A549 (cell line): ENCODE data around the gene HOXB3. TPM values are rescaled to one million over a fixed set of nuclear protein-coding genes. Genes with fewer than 3 reads are reported as not detected.

Source experiments
- ATAC-seq, 2 experiments: fragments of 200-7000 bp in 1 of 2; fragments of >200 bp in 1 of 2; cut with Nextera tagmentation in 1 of 2; cut with Tn5 transposase in 1 of 2; 3 replicates each; pipeline versions ENCODE4 v1.8.0 to v1.9.1; 2018 to 2020; ENCODE audit warnings: mild to moderate bottlenecking in 1 of 2, moderate library complexity in 1 of 2
- CTCF ChIA-PET: fragments of 300-600 bp; sonication (Branson Sonifier 250); formaldehyde crosslinking; extraction: SDS; loops from one replicate; lab custom pipeline; 2021; ENCODE audit warnings: antibody characterized with exemption, inconsistent platforms; lab: Yijun Ruan, JAX
- POLR2A ChIA-PET: fragments of 350-600 bp; formaldehyde crosslinking; extraction: SDS; loops from one replicate; lab custom pipeline; 2021; ENCODE audit warnings: antibody characterized with exemption, inconsistent platforms; lab: Yijun Ruan, JAX
- DNase-seq, 2 experiments: peaks; one replicate each; pipeline versions ENCODE4 v3.0.0 to v3.0.0-alpha.2; 2011 to 2016; ENCODE audit warnings: low read depth in 1 of 2, low spot score in 1 of 2
- FAIRE-seq: peaks from 2 replicates; lab custom pipeline; 2011; peaks lifted over from hg19 to GRCh38; lab: Jason Lieb, UNC
- H3K27ac ChIP-seq, 2 experiments: fragments of >200 bp; sonication (Bioruptor Twin); formaldehyde crosslinking; 3 replicates each; pipeline ENCODE4 v1.5.1; 2016 to 2017
- H3K4me1 ChIP-seq: fragments of >200 bp; sonication (Bioruptor Twin); formaldehyde crosslinking; 3 replicates; pipeline ENCODE4 v1.6.1; 2016
- H3K4me2 ChIP-seq: fragments of >200 bp; sonication (Bioruptor Twin); formaldehyde crosslinking; 3 replicates; pipeline ENCODE4 v1.6.1; 2016
- H3K4me3 ChIP-seq: fragments of >200 bp; sonication (Bioruptor Twin); formaldehyde crosslinking; 3 replicates; pipeline ENCODE4 v1.5.1; 2016
- H3K9me3 ChIP-seq: fragments of >200 bp; sonication (Bioruptor Twin); formaldehyde crosslinking; 3 replicates; pipeline ENCODE4 v1.6.1; 2016
- BHLHE40 ChIP-seq: IDR thresholded peaks from 2 replicates; pipeline ENCODE4 v1.6.1; 2012; ENCODE audit warnings: low read depth, low read length, inconsistent platforms
- CBX2 ChIP-seq: fragments of 200-600 bp; sonication (generic); IDR thresholded peaks from 2 replicates; pipeline ENCODE4 v1.6.1; 2016; ENCODE audit warnings: low read depth, mild to moderate bottlenecking, borderline replicate concordance
- CBX8 ChIP-seq: fragments of 200-600 bp; sonication (generic); IDR thresholded peaks from 2 replicates; pipeline ENCODE4 v1.6.1; 2016
- EHF ChIP-seq: fragments of 250-450 bp; sonication (Bioruptor Pico); IDR thresholded peaks from 2 replicates; pipeline ENCODE4 v1.5.0; 2020; ENCODE audit warnings: mild to moderate bottlenecking
- EHMT2 ChIP-seq: fragments of 200-600 bp; sonication (generic); IDR thresholded peaks from 2 replicates; pipeline ENCODE4 v1.6.1; 2016; ENCODE audit warnings: antibody characterized with exemption, low read depth, mild to moderate bottlenecking, moderate library complexity
- EP300 ChIP-seq, 2 experiments: fragments of >200 bp; sonication (Bioruptor Twin); formaldehyde crosslinking; IDR thresholded peaks; 2 replicates in 1 of 2; 3 replicates in 1 of 2; pipeline ENCODE4 v1.6.1; 2016 to 2017
- FOXS1 ChIP-seq: fragments of 250-450 bp; sonication (Bioruptor Pico); IDR thresholded peaks from 2 replicates; pipeline ENCODE4 v1.5.0; 2020; ENCODE audit warnings: mild to moderate bottlenecking, moderate library complexity
- GATA3 ChIP-seq: IDR thresholded peaks from 2 replicates; pipeline ENCODE4 v1.6.1; 2012; ENCODE audit warnings: borderline replicate concordance
- HDAC2 ChIP-seq: fragments of 200-600 bp; sonication (generic); IDR thresholded peaks from 2 replicates; pipeline ENCODE4 v1.6.1; 2016
- JUN ChIP-seq, 2 experiments: fragments of >200 bp; sonication (Bioruptor Twin); formaldehyde crosslinking; IDR thresholded peaks; 2 replicates in 1 of 2; 3 replicates in 1 of 2; pipeline ENCODE4 v1.6.1; 2016 to 2017
- NPAS2 ChIP-seq: fragments of 250-450 bp; sonication (Bioruptor Pico); IDR thresholded peaks from 2 replicates; pipeline ENCODE4 v1.8.0; 2022; ENCODE audit warnings: mild to moderate bottlenecking, moderate library complexity, borderline replicate concordance
- PHF8 ChIP-seq: fragments of 200-600 bp; sonication (generic); IDR thresholded peaks from 2 replicates; pipeline ENCODE4 v1.6.1; 2016; ENCODE audit warnings: low read depth, mild to moderate bottlenecking, antibody characterized with exemption, moderate library complexity, borderline replicate concordance
- RAD21 ChIP-seq, 2 experiments: fragments of >200 bp in 1 of 2; sonication (Bioruptor Twin) in 1 of 2; formaldehyde crosslinking in 1 of 2; IDR thresholded peaks in 1 of 2; conservative IDR thresholded peaks in 1 of 2; 2 replicates in 1 of 2; 3 replicates in 1 of 2; pipeline ENCODE4 v1.6.1; 2012 to 2018; ENCODE audit warnings: inconsistent platforms in 1 of 2
- RNF2 ChIP-seq: fragments of 200-600 bp; sonication (generic); IDR thresholded peaks from 2 replicates; pipeline ENCODE4 v1.6.1; 2016; ENCODE audit warnings: low read depth, mild to moderate bottlenecking, antibody characterized with exemption, moderate library complexity, borderline replicate concordance
- SMC3 ChIP-seq: fragments of >200 bp; sonication (Bioruptor Twin); formaldehyde crosslinking; IDR thresholded peaks from 3 replicates; pipeline ENCODE4 v1.6.1; 2018; ENCODE audit warnings: inconsistent platforms
- SREBF2 ChIP-seq: fragments of 450-650 bp; IDR thresholded peaks from 2 replicates; pipeline ENCODE4 v1.6.1; 2014; ENCODE audit warnings: mild to moderate bottlenecking, moderate library complexity
- ZSCAN20 ChIP-seq: fragments of 250-450 bp; sonication (Bioruptor Pico); IDR thresholded peaks from 2 replicates; pipeline ENCODE4 v1.8.0; 2022; ENCODE audit warnings: mild to moderate bottlenecking, moderate library complexity
- WGBS: methylation state at CpG from one replicate; pipeline ENCODE4 v1.1.6; 2017; ENCODE audit errors: missing lambda C conversion rate; 5-methylcytosine and 5-hydroxymethylcytosine counted together
- polyA plus RNA-seq, 4 experiments: library from polyadenylated mRNA; depleted of rRNA in 3 of 4; stranded (reverse); fragments of >200 nt; fragmentation: RNase III in 1 of 4; extraction: RNeasy Plus Mini Kit Qiagen cat#74134 plus additional on column Dnase treatment in 1 of 4; gene quantifications; 2 replicates in 3 of 4; 3 replicates in 1 of 4; pipeline ENCODE4 v1.2.3, GENCODE V29; 2011 to 2017
- TF ChIP-seq, protein P1 (sequence below): IDR thresholded peaks from 2 replicates; pipeline ENCODE4 v1.6.1; 2012
- TF ChIP-seq, protein P2 (sequence below): fragments of >200 bp; sonication (Bioruptor Twin); formaldehyde crosslinking; IDR thresholded peaks from 2 replicates; pipeline ENCODE4 v1.6.1; 2016
- TF ChIP-seq, protein P3 (sequence below): fragments of 250-450 bp; sonication (Bioruptor Pico); IDR thresholded peaks from 2 replicates; pipeline ENCODE4 v1.5.0; 2020; ENCODE audit warnings: low read depth, mild to moderate bottlenecking, moderate library complexity
- TF ChIP-seq, protein P4 (sequence below): IDR thresholded peaks from 2 replicates; pipeline ENCODE4 v1.6.1; 2012

Gene HOXB3
- polyA plus RNA-seq, 2 of the 4 experiments (the other 2 are of a cell fraction), result 8.6 to 17.0 TPM

DNA sequence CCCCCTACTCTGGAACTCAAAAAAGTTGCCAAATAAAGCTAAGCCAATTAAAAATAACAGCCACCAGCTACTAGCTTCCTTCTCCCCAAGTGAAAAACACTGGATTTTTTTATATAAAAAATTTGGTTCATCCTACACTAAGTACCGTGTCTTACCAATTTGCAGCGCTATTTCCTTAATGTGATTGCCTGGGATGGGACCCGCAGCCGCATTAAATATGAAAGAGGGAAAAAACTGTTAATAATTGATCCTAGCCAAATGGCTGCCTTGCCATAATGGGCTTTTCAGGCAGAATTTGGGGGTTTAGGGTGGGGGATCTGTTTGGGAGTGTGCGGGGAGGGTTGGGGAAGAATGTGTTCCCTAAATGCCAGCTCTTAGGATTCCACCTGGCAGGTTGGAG lies 34.1 kb upstream of the HOXB3 start:
- Histone ChIP-seq H3K27ac (no peak overlapping the region; a peak in 2 of 6 replicates), H3K4me1 (peaks cover 15% of the 10 kb centered on the region), H3K4me3 (peak overlapping the region; percentile 72), H3K9me3 (no peaks in the 10 kb centered on the region), H3K4me2 (peak overlapping the region; percentile 92)
- ChIA-PET CTCF (interaction anchor here (0.9 to 9.7 kb wide), 13 partner anchors 8 to 544 kb away, joined by 3 to 84 read pairs (median 4); no protein-coding TSS in a partner anchor), POLR2A (interaction anchor here (2.3 to 2.9 kb wide), 3 partner anchors 10 to 576 kb away, joined by 12 to 45 read pairs (median 30); partner anchors contain the start of genes HOXB8 and NFE2L1)
- FAIRE-seq (no peak), ATAC-seq (no peak), DNase-seq (no peak)
- whole genome bisulfite sequencing, result 88% methylated on average over 5 of the region's 5 CpGs
- no peak for TF ChIP-seq EP300 (IDR thresholded peaks at IDR 0.05)
- no peak for TF ChIP-seq PHF8
- TF ChIP-seq, protein P1, sequence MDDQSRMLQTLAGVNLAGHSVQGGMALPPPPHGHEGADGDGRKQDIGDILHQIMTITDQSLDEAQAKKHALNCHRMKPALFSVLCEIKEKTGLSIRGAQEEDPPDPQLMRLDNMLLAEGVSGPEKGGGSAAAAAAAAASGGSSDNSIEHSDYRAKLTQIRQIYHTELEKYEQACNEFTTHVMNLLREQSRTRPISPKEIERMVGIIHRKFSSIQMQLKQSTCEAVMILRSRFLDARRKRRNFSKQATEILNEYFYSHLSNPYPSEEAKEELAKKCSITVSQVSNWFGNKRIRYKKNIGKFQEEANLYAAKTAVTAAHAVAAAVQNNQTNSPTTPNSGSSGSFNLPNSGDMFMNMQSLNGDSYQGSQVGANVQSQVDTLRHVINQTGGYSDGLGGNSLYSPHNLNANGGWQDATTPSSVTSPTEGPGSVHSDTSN, result no peak
- no peak for TF ChIP-seq FOXS1 (CRISPR knock-in tag)
- no peak for TF ChIP-seq HDAC2
- TF ChIP-seq GATA3, result no peak
- TF ChIP-seq JUN (IDR thresholded peaks at IDR 0.05), result no peak
- no peak for TF ChIP-seq CBX2
- TF ChIP-seq ZSCAN20 (CRISPR knock-in tag), result no peak
- no peak for TF ChIP-seq BHLHE40

DNA sequence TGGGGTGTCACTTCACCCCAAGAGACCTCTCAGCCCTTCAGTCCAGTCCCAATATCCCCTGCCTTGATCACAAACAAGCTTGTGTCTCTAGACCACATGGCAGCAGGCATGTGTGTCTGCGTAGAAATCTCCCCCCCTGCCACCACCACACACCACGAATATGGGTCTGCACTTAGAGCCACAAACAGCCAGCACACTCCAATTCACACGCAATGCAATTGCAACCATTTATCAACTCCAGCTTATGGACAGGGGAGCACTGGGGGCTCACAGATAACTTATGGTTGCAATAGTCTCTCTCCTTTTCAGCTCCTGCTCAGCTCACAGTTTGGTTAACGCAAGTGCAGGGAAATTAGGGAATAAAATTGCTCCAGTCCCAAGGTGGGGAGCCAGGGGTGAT lies 33.5 kb upstream of the HOXB3 start:
- ATAC-seq (no peak), FAIRE-seq (no peak), DNase-seq (no peak)
- Histone ChIP-seq H3K9me3 (no peaks in the 10 kb centered on the region), H3K4me2 (peak overlapping the region; percentile 92), H3K4me3 (no peak overlapping the region), H3K4me1 (peaks cover 20% of the 10 kb centered on the region), H3K27ac (no peak overlapping the region)
- POLR2A ChIA-PET, result no interaction called here
- CTCF ChIA-PET, result interaction anchor here (0.9 to 9.7 kb wide), 16 partner anchors 8 to 543 kb away, joined by 3 to 84 read pairs (median 4); no protein-coding TSS in a partner anchor
- 93% methylated on average over 4 of the region's 4 CpGs for WGBS
- no peak for TF ChIP-seq SREBF2
- TF ChIP-seq EHMT2, result no peak
- TF ChIP-seq, protein P2, sequence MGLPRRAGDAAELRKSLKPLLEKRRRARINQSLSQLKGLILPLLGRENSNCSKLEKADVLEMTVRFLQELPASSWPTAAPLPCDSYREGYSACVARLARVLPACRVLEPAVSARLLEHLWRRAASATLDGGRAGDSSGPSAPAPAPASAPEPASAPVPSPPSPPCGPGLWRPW, result no peak
- no peak for TF ChIP-seq EHF (CRISPR knock-in tag)
- TF ChIP-seq, protein P3, sequence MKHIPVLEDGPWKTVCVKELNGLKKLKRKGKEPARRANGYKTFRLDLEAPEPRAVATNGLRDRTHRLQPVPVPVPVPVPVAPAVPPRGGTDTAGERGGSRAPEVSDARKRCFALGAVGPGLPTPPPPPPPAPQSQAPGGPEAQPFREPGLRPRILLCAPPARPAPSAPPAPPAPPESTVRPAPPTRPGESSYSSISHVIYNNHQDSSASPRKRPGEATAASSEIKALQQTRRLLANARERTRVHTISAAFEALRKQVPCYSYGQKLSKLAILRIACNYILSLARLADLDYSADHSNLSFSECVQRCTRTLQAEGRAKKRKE (CRISPR knock-in tag), result no peak
- no peak for TF ChIP-seq NPAS2 (CRISPR knock-in tag)
- TF ChIP-seq GATA3, result no peak
- no peak for TF ChIP-seq SMC3
- TF ChIP-seq, protein P1, result no peak
- no peak for TF ChIP-seq RAD21 (conservative IDR thresholded peaks at IDR 0.05 in 1 of 2, IDR thresholded peaks at IDR 0.05 in 1 of 2)
- TF ChIP-seq RNF2, result no peak
- TF ChIP-seq CBX8, result no peak
- TF ChIP-seq, protein P4, sequence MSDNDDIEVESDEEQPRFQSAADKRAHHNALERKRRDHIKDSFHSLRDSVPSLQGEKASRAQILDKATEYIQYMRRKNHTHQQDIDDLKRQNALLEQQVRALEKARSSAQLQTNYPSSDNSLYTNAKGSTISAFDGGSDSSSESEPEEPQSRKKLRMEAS, result no peak
